Osteoblast (primary cell): ENCODE data around the gene DOK7. TPM values are rescaled to one million over a fixed set of nuclear protein-coding genes. Genes with fewer than 3 reads are reported as not detected.
A peak's percentile ranks its signal among the peaks of the same experiment; 100 is the strongest.

Source experiments
- DNase-seq: peaks from one replicate; pipeline ENCODE4 v3.0.0; 2011; ENCODE audit warnings: low spot score, mixed read lengths; ENCODE audit not compliant: insufficient read length; ENCODE audit errors: missing footprints
- H2AFZ ChIP-seq: 2 replicates; pipeline ENCODE4 v1.6.0; 2011; ENCODE audit warnings: mild to moderate bottlenecking, low read length
- H3K27ac ChIP-seq: 2 replicates; pipeline ENCODE4 v1.5.1; 2011; ENCODE audit warnings: mild to moderate bottlenecking, low read depth, low read length, moderate library complexity
- H3K27me3 ChIP-seq: 2 replicates; pipeline ENCODE4 v1.6.0; 2012; ENCODE audit warnings: mild to moderate bottlenecking, control low read depth, inconsistent platforms, low read length, moderate library complexity; ENCODE audit not compliant: insufficient read depth
- H3K36me3 ChIP-seq: 2 replicates; pipeline ENCODE4 v1.5.1; 2011; ENCODE audit warnings: mild to moderate bottlenecking, low read length, control low read depth, moderate library complexity; ENCODE audit not compliant: insufficient read depth
- H3K4me1 ChIP-seq: 2 replicates; pipeline ENCODE4 v1.5.1; 2011; ENCODE audit warnings: mild to moderate bottlenecking, low read length, control low read depth, moderate library complexity; ENCODE audit not compliant: insufficient read depth
- H3K4me2 ChIP-seq: 2 replicates; pipeline ENCODE4 v1.6.0; 2011; ENCODE audit warnings: mild to moderate bottlenecking, low read length; ENCODE audit not compliant: insufficient read depth
- H3K4me3 ChIP-seq: fragments of 200-600 bp; sonication (generic); 3 replicates; pipeline ENCODE4 v1.5.1; 2012; ENCODE audit warnings: mild to moderate bottlenecking, low read length, inconsistent platforms; ENCODE audit not compliant: insufficient read depth
- H3K79me2 ChIP-seq: 2 replicates; pipeline ENCODE4 v1.6.0; 2012; ENCODE audit warnings: mild to moderate bottlenecking, low read length, control low read depth, inconsistent platforms; ENCODE audit not compliant: insufficient read depth
- H3K9me3 ChIP-seq: 2 replicates; pipeline ENCODE4 v1.5.1; 2011; ENCODE audit warnings: low read depth, low read length, control low read depth
- H4K20me1 ChIP-seq: 2 replicates; pipeline ENCODE4 v1.6.0; 2012; ENCODE audit warnings: mild to moderate bottlenecking, low read length, control low read depth; ENCODE audit not compliant: insufficient read depth
- CTCF ChIP-seq: IDR thresholded peaks from 2 replicates; pipeline ENCODE4 v1.5.1; 2011; ENCODE audit warnings: mild to moderate bottlenecking, low read depth, low read length, moderate library complexity; ENCODE audit errors: extremely low read depth
- total RNA-seq: library from RNA; depleted of rRNA; stranded (reverse); fragments of >200 nt; gene quantifications from 2 replicates; pipeline ENCODE4 v1.2.3, GENCODE V29; 2012

DOK7 gene
- total RNA-seq, 1 donor = not detected

GRCh38 chr4:3477750-3478430, 14.8 kb downstream of the DOK7 start:
- H3K27me3 ChIP-seq = peaks cover 6% of the 10 kb centered on the region
- no peak overlapping the region for H3K4me2 ChIP-seq
- no peaks in the 10 kb centered on the region for H3K4me1 ChIP-seq
- H3K9me3 ChIP-seq = no peaks in the 10 kb centered on the region
- no peak for TF ChIP-seq CTCF
- H3K79me2 ChIP-seq = no peaks in the 10 kb centered on the region
- H3K4me3 ChIP-seq = no peak overlapping the region
- no peaks in the 10 kb centered on the region for H3K36me3 ChIP-seq
- H3K27ac ChIP-seq = no peak overlapping the region
- no peaks in the 10 kb centered on the region for H4K20me1 ChIP-seq
- DNase-seq = peak; percentile 90
- H2AFZ ChIP-seq = no peak overlapping the region

GRCh38 chr4:3478446-3479357, 15.6 kb downstream of the DOK7 start:
- H3K79me2 ChIP-seq = no peaks in the 10 kb centered on the region
- peaks cover 3% of the 10 kb centered on the region for H3K4me1 ChIP-seq
- no peak overlapping the region for H3K27ac ChIP-seq
- no peaks in the 10 kb centered on the region for H3K9me3 ChIP-seq
- no peaks in the 10 kb centered on the region for H4K20me1 ChIP-seq
- H3K36me3 ChIP-seq = no peaks in the 10 kb centered on the region
- H3K27me3 ChIP-seq = peaks cover 6% of the 10 kb centered on the region
- no peak overlapping the region for H2AFZ ChIP-seq
- no peak overlapping the region for H3K4me3 ChIP-seq
- peak; percentile 38 for DNase-seq
- no peak overlapping the region for H3K4me2 ChIP-seq
- TF ChIP-seq CTCF = no peak

- peaks cover 11% of the 10 kb centered on the region for H3K4me1 ChIP-seq
- TF ChIP-seq CTCF = no peak
- H3K27ac ChIP-seq = no peak overlapping the region
- no peak overlapping the region for H2AFZ ChIP-seq
- no peaks in the 10 kb centered on the region for H3K36me3 ChIP-seq
- H3K27me3 ChIP-seq = peaks cover 6% of the 10 kb centered on the region
- DNase-seq = no peak
- no peaks in the 10 kb centered on the region for H3K79me2 ChIP-seq
- no peak overlapping the region for H3K4me3 ChIP-seq
- no peaks in the 10 kb centered on the region for H4K20me1 ChIP-seq
- no peaks in the 10 kb centered on the region for H3K9me3 ChIP-seq
- H3K4me2 ChIP-seq = no peak overlapping the region
Observed at GRCh38 chr4:3479358-3480101, 16.4 kb downstream of the DOK7 start.
